Liver (tissue), 9 donors: ENCODE measurements around the gene RASGRP3. TPM values are rescaled to one million over a fixed set of nuclear protein-coding genes. Genes with fewer than 3 reads are reported as not detected.

Source experiments
- DNase-seq: peaks from one replicate; pipeline ENCODE4 v3.0.0-alpha.2; 2017; ENCODE audit warnings: low spot score
- H3K27ac ChIP-seq, 2 donors: one replicate each; pipeline ENCODE4 v1.7.0; 2013; ENCODE audit warnings: inconsistent platforms in 2 of 2, low read length in 2 of 2, control low read depth in 1 of 2, low read depth in 1 of 2, mild to moderate bottlenecking in 1 of 2
- H3K27me3 ChIP-seq, 4 donors: one replicate each; pipeline versions ENCODE4 v1.6.1 to v1.7.0; 2013; ENCODE audit warnings: low read length in 3 of 4, inconsistent platforms in 1 of 4, mild to moderate bottlenecking in 1 of 4, moderate library complexity in 1 of 4; ENCODE audit not compliant: control insufficient read depth in 4 of 4, insufficient read depth in 4 of 4
- H3K36me3 ChIP-seq, 4 donors: one replicate each; pipeline versions ENCODE4 v1.6.1 to v1.7.0; 2013; ENCODE audit warnings: low read length in 3 of 4, mild to moderate bottlenecking in 3 of 4, low read depth in 1 of 4, moderate library complexity in 1 of 4; ENCODE audit not compliant: control insufficient read depth in 4 of 4, insufficient read depth in 3 of 4
- H3K4me1 ChIP-seq, 4 donors: one replicate each; pipeline versions ENCODE4 v1.6.1 to v1.7.0; 2013; ENCODE audit warnings: low read length in 3 of 4, mild to moderate bottlenecking in 3 of 4, moderate library complexity in 1 of 4; ENCODE audit not compliant: control insufficient read depth in 4 of 4, insufficient read depth in 4 of 4
- H3K4me3 ChIP-seq, 3 donors: one replicate each; pipeline versions ENCODE4 v1.6.1 to v1.7.0; 2013; ENCODE audit warnings: low read length in 3 of 3, control low read depth in 1 of 3, low read depth in 1 of 3, mild to moderate bottlenecking in 1 of 3
- H3K9ac ChIP-seq, 2 donors: one replicate each; pipeline ENCODE4 v1.7.0; 2013; ENCODE audit warnings: low read length in 2 of 2, mild to moderate bottlenecking in 2 of 2, moderate library complexity in 2 of 2, control low read depth in 1 of 2, low read depth in 1 of 2
- H3K9me3 ChIP-seq, 4 donors: one replicate each; pipeline versions ENCODE4 v1.6.1 to v1.7.0; 2013; ENCODE audit warnings: low read length in 3 of 4; ENCODE audit not compliant: control insufficient read depth in 4 of 4
- EGR1 ChIP-seq, 2 donors: IDR thresholded peaks; 2 replicates each; pipeline ENCODE4 v1.6.1; 2016 to 2018; ENCODE audit warnings: antibody characterized with exemption in 2 of 2, low read depth in 2 of 2
- FOXA1 ChIP-seq: IDR thresholded peaks from 2 replicates; pipeline ENCODE4 v1.6.1; 2016; ENCODE audit warnings: antibody characterized with exemption
- HNF4A ChIP-seq, 2 donors: conservative IDR thresholded peaks; 2 replicates each; pipeline ENCODE4 v1.6.1; 2016; ENCODE audit warnings: antibody characterized with exemption in 2 of 2, mild to moderate bottlenecking in 2 of 2
- HNF4G ChIP-seq: IDR thresholded peaks from 2 replicates; pipeline ENCODE4 v1.6.1; 2016; ENCODE audit warnings: antibody characterized with exemption
- JUND ChIP-seq, 2 donors: IDR thresholded peaks; 2 replicates each; pipeline ENCODE4 v1.6.1; 2016; ENCODE audit warnings: antibody characterized with exemption in 2 of 2
- RAD21 ChIP-seq, 2 donors: IDR thresholded peaks; 2 replicates each; pipeline ENCODE4 v1.6.1; 2016; ENCODE audit warnings: antibody characterized with exemption in 2 of 2, mild to moderate bottlenecking in 2 of 2
- RXRA ChIP-seq, 2 donors: IDR thresholded peaks; 2 replicates each; pipeline ENCODE4 v1.6.1; 2017 to 2018; ENCODE audit warnings: antibody characterized with exemption in 2 of 2, mild to moderate bottlenecking in 1 of 2
- SP1 ChIP-seq: IDR thresholded peaks from 2 replicates; pipeline ENCODE4 v1.6.1; 2018; ENCODE audit warnings: antibody characterized with exemption, mild to moderate bottlenecking
- TAF1 ChIP-seq: conservative IDR thresholded peaks from 2 replicates; pipeline ENCODE4 v1.6.1; 2016; ENCODE audit warnings: antibody characterized with exemption, mild to moderate bottlenecking
- YY1 ChIP-seq: IDR thresholded peaks from 2 replicates; pipeline ENCODE4 v1.6.1; 2016; ENCODE audit warnings: antibody characterized with exemption, mild to moderate bottlenecking
- WGBS: extraction: QIAGEN DNeasy Blood & Tissue Kit; methylation state at CpG from one replicate; pipeline ENCODE4 v1.1.7; 2013; 5-methylcytosine and 5-hydroxymethylcytosine counted together
- polyA plus RNA-seq, 2 donors: library from polyadenylated mRNA; stranded (reverse) in 1 of 2; unstranded in 1 of 2; fragments of 200-250 nt in 1 of 2; fragments of >200 nt in 1 of 2; fragmentation: Nextera tagmentation in 1 of 2; extraction: Ambion mirVana in 1 of 2; gene quantifications; one replicate each; pipeline versions ENCODE4 v1.2.1 to v1.2.3, GENCODE V29; 2013 to 2015
- total RNA-seq, 2 donors: library from RNA; depleted of rRNA; stranded (reverse); fragments of >200 nt; gene quantifications; one replicate each; pipeline ENCODE4 v1.2.3, GENCODE V29; 2014
- TF ChIP-seq, protein P1 (sequence below): fragments of 150-350 bp; IDR thresholded peaks from 2 replicates; pipeline ENCODE4 v1.5.1; 2017; ENCODE audit warnings: improper control_type of control experiment, low read depth, low read length; ENCODE audit not compliant: missing input control
- TF ChIP-seq, protein P2 (sequence below): IDR thresholded peaks from 2 replicates; pipeline ENCODE4 v1.6.1; 2016; ENCODE audit warnings: antibody characterized with exemption, mild to moderate bottlenecking
- TF ChIP-seq, protein P3 (sequence below): IDR thresholded peaks from 2 replicates; pipeline ENCODE4 v1.6.1; 2016; ENCODE audit warnings: antibody characterized with exemption
- TF ChIP-seq, protein P4 (sequence below): IDR thresholded peaks from 2 replicates; pipeline ENCODE4 v1.6.1; 2016; ENCODE audit warnings: antibody characterized with exemption
- donor health status: healthy.
- donor health status: healthy.
- donor health status: healthy.
- donor health status: healthy.
- donor health status: healthy.

RASGRP3 gene
- total and polyA plus RNA-seq, 4 donors, result 1.8 to 9.9 (median 7.0) TPM

DNA sequence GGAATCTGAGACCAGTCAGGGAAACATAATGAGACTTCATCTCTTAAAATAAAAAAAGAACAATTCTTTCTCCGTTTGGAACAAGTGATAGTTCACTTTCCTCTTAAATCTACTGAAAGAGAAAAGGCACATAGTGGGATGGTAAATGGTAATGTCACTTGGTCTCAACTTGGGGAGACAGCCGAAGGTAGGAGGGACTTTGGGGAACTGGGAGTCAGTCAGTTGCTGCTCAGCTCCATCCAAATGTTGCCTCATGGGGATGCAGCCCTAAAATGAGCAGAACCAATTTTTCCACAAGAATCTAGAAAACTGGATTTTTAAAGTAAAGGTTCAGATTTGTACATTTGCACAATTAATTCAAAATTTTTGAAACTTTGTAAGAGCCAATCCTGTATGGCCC lies 19.2 kb downstream of the RASGRP3 start (continued):
- TF ChIP-seq, protein P1, sequence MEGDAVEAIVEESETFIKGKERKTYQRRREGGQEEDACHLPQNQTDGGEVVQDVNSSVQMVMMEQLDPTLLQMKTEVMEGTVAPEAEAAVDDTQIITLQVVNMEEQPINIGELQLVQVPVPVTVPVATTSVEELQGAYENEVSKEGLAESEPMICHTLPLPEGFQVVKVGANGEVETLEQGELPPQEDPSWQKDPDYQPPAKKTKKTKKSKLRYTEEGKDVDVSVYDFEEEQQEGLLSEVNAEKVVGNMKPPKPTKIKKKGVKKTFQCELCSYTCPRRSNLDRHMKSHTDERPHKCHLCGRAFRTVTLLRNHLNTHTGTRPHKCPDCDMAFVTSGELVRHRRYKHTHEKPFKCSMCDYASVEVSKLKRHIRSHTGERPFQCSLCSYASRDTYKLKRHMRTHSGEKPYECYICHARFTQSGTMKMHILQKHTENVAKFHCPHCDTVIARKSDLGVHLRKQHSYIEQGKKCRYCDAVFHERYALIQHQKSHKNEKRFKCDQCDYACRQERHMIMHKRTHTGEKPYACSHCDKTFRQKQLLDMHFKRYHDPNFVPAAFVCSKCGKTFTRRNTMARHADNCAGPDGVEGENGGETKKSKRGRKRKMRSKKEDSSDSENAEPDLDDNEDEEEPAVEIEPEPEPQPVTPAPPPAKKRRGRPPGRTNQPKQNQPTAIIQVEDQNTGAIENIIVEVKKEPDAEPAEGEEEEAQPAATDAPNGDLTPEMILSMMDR, result no peak
- no peak for TF ChIP-seq HNF4A (conservative IDR thresholded peaks at IDR 0.05)
- TF ChIP-seq HNF4G, result no peak
- TF ChIP-seq TAF1, result no peak
- TF ChIP-seq YY1, result no peak
- TF ChIP-seq FOXA1, result no peak
- no peak for TF ChIP-seq SP1

DNA sequence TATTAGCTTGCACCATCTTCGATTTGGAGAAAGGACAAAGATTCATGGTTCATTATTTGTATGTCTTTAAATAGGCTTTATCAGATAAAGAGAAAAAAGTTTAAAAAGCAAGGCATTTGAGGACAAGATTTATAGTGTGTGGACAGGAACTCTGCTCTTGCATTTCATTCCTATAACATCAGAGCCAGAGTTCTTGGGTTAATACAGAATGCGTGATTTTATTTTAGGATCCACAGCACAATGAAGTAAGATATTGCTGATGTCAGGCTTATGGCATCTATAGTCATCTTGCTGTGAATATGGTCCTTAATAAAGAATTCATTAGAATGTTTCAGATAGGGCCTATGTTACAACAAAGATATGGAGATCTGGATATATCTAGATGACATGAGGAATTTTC lies 19.7 kb downstream of the RASGRP3 start:
- WGBS, result 73% methylated on average over 2 of the region's 2 CpGs
- Histone ChIP-seq H3K9ac (no peak overlapping the region), H3K4me1 (no peaks in the 10 kb centered on the region), H3K27me3 (no peaks in the 10 kb centered on the region), H3K4me3 (no peak overlapping the region), H3K27ac (no peak overlapping the region), H3K9me3 (no peaks in the 10 kb centered on the region), H3K36me3 (no peaks in the 10 kb centered on the region)
- DNase-seq, result no peak
- TF ChIP-seq RAD21 (IDR thresholded peaks at IDR 0.05), result no peak
- TF ChIP-seq FOXA1, result no peak
- TF ChIP-seq RXRA (IDR thresholded peaks at IDR 0.05), result no peak
- no peak for TF ChIP-seq TAF1
- no peak for TF ChIP-seq SP1
- TF ChIP-seq, protein P2, sequence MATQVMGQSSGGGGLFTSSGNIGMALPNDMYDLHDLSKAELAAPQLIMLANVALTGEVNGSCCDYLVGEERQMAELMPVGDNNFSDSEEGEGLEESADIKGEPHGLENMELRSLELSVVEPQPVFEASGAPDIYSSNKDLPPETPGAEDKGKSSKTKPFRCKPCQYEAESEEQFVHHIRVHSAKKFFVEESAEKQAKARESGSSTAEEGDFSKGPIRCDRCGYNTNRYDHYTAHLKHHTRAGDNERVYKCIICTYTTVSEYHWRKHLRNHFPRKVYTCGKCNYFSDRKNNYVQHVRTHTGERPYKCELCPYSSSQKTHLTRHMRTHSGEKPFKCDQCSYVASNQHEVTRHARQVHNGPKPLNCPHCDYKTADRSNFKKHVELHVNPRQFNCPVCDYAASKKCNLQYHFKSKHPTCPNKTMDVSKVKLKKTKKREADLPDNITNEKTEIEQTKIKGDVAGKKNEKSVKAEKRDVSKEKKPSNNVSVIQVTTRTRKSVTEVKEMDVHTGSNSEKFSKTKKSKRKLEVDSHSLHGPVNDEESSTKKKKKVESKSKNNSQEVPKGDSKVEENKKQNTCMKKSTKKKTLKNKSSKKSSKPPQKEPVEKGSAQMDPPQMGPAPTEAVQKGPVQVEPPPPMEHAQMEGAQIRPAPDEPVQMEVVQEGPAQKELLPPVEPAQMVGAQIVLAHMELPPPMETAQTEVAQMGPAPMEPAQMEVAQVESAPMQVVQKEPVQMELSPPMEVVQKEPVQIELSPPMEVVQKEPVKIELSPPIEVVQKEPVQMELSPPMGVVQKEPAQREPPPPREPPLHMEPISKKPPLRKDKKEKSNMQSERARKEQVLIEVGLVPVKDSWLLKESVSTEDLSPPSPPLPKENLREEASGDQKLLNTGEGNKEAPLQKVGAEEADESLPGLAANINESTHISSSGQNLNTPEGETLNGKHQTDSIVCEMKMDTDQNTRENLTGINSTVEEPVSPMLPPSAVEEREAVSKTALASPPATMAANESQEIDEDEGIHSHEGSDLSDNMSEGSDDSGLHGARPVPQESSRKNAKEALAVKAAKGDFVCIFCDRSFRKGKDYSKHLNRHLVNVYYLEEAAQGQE, result no peak
- TF ChIP-seq, protein P1, result no peak
- no peak for TF ChIP-seq JUND (IDR thresholded peaks at IDR 0.05)

DNA sequence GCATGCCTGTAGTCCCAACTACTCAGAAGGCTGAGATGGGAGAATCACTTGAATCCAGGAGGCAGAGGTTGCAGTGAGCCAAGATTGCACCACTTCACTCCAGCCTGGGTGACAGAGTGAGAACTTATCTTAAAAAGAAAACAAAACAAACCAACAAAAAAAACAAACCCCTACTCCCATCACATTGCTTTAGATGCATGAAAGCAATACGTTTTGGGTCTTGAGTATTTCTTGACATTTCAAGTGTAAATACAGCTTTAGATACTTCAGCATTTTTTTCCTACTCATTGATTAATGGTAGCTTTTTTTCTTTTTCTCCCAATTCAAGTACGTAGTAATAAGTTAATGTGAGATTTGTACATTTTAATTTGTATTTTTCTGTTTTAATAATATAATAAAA lies 20.3 kb downstream of the RASGRP3 start:
- DNase-seq, result no peak
- Histone ChIP-seq H3K27ac (no peak overlapping the region), H3K9me3 (no peaks in the 10 kb centered on the region), H3K4me3 (no peak overlapping the region), H3K9ac (no peak overlapping the region), H3K36me3 (no peaks in the 10 kb centered on the region), H3K4me1 (no peaks in the 10 kb centered on the region), H3K27me3 (no peaks in the 10 kb centered on the region)
- WGBS, result 73% methylated on average over 2 of the region's 2 CpGs
- TF ChIP-seq, protein P3, sequence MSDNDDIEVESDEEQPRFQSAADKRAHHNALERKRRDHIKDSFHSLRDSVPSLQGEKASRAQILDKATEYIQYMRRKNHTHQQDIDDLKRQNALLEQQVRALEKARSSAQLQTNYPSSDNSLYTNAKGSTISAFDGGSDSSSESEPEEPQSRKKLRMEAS, result no peak
- TF ChIP-seq SP1 (no peak), EGR1 (IDR thresholded peaks at IDR 0.05; ENCODE audit: low read depth in 2 of 2) (no peak), HNF4G (no peak), HNF4A (conservative IDR thresholded peaks at IDR 0.05) (no peak), TAF1 (no peak)
- TF ChIP-seq, protein P4, sequence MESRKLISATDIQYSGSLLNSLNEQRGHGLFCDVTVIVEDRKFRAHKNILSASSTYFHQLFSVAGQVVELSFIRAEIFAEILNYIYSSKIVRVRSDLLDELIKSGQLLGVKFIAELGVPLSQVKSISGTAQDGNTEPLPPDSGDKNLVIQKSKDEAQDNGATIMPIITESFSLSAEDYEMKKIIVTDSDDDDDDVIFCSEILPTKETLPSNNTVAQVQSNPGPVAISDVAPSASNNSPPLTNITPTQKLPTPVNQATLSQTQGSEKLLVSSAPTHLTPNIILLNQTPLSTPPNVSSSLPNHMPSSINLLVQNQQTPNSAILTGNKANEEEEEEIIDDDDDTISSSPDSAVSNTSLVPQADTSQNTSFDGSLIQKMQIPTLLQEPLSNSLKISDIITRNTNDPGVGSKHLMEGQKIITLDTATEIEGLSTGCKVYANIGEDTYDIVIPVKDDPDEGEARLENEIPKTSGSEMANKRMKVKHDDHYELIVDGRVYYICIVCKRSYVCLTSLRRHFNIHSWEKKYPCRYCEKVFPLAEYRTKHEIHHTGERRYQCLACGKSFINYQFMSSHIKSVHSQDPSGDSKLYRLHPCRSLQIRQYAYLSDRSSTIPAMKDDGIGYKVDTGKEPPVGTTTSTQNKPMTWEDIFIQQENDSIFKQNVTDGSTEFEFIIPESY, result no peak
- TF ChIP-seq, protein P1, result no peak
